HepG2 (cell line): Measurements from ENCODE around the gene ELP2. TPM values are rescaled to one million over a fixed set of nuclear protein-coding genes. Genes with fewer than 3 reads are reported as not detected.

Experiments
- CCDC6 ChIP-seq: sonication (generic); formaldehyde crosslinking; IDR thresholded peaks from 2 replicates; pipeline ENCODE4 v1.8.1; 2022; ENCODE audit warnings: mild to moderate bottlenecking, missing genetic modification reagents, moderate library complexity
- CEBPB ChIP-seq: IDR thresholded peaks from 2 replicates; pipeline ENCODE4 v1.6.1; 2011; ENCODE audit warnings: low read depth, low read length, improper control_type of control experiment, borderline replicate concordance
- DNMT3B ChIP-seq: conservative IDR thresholded peaks from 2 replicates; pipeline ENCODE4 v1.6.1; 2016; ENCODE audit warnings: missing biosample characterization, control low read depth
- EEA1 ChIP-seq: sonication (generic); formaldehyde crosslinking; IDR thresholded peaks from 2 replicates; pipeline ENCODE4 v1.5.1; 2020; ENCODE audit warnings: mild to moderate bottlenecking, missing genetic modification reagents, borderline replicate concordance
- GTF3A ChIP-seq: sonication (generic); formaldehyde crosslinking; conservative IDR thresholded peaks from 2 replicates; pipeline ENCODE4 v1.4.0; 2020; ENCODE audit warnings: mild to moderate bottlenecking, missing genetic modification reagents
- KDM1A ChIP-seq: IDR thresholded peaks from 2 replicates; pipeline ENCODE4 v1.6.1; 2016; ENCODE audit warnings: missing compliant biosample characterization
- MIER3 ChIP-seq: IDR thresholded peaks from 2 replicates; pipeline ENCODE4 v1.6.1; 2016; ENCODE audit warnings: missing compliant biosample characterization, borderline replicate concordance
- MIXL1 ChIP-seq: IDR thresholded peaks from 2 replicates; pipeline ENCODE4 v1.6.1; 2016
- RXRB ChIP-seq: IDR thresholded peaks from 2 replicates; pipeline ENCODE4 v1.6.1; 2016; ENCODE audit warnings: borderline replicate concordance, missing genetic modification reagents, missing compliant biosample characterization
- SRY ChIP-seq: sonication (generic); formaldehyde crosslinking; IDR thresholded peaks from 2 replicates; pipeline ENCODE4 v1.8.0; 2022; ENCODE audit warnings: mild to moderate bottlenecking, missing genetic modification reagents
- ZKSCAN5 ChIP-seq: sonication (generic); formaldehyde crosslinking; IDR thresholded peaks from 2 replicates; pipeline ENCODE4 v1.5.1; 2020; ENCODE audit warnings: mild to moderate bottlenecking, missing genetic modification reagents
- ZNF24 ChIP-seq: fragments of 450-650 bp; IDR thresholded peaks from 2 replicates; pipeline ENCODE4 v1.6.1; 2017; ENCODE audit warnings: antibody characterized with exemption, mild to moderate bottlenecking
- ZNF329 ChIP-seq: sonication (generic); formaldehyde crosslinking; IDR thresholded peaks from 2 replicates; pipeline ENCODE4 v1.9.0; 2021; ENCODE audit warnings: low read depth, mild to moderate bottlenecking, missing genetic modification reagents
- ZNF616 ChIP-seq: sonication (generic); formaldehyde crosslinking; IDR thresholded peaks from 2 replicates; pipeline ENCODE4 v1.5.0; 2020; ENCODE audit warnings: low read depth, mild to moderate bottlenecking, missing genetic modification reagents
- polyA plus RNA-seq, 8 experiments: library from polyadenylated mRNA; depleted of rRNA in 3 of 8; stranded (reverse) in 7 of 8; unstranded in 1 of 8; fragments of >200 nt; fragmentation: Illumina TruSeq in 4 of 8; extraction: Trizol in 4 of 8; gene quantifications; 2 replicates each; pipeline versions ENCODE4 v1.2.1 to v1.2.3, GENCODE V29; 2011 to 2016; ENCODE audit warnings: low read depth in 4 of 8, missing spikeins in 1 of 8, mixed read lengths in 1 of 8; ENCODE audit not compliant: insufficient read depth in 1 of 8
- total RNA-seq, 5 experiments: library from RNA; depleted of rRNA; stranded (reverse); fragments of >200 nt; fragmentation: Illumina TruSeq; extraction: Trizol; gene quantifications; 2 replicates each; pipeline ENCODE4 v1.2.3, GENCODE V29; 2016; ENCODE audit warnings: low read depth in 1 of 5
- TF ChIP-seq, protein P1 (sequence below): sonication (generic); formaldehyde crosslinking; IDR thresholded peaks from 2 replicates; pipeline ENCODE4 v1.8.1; 2023; ENCODE audit warnings: mild to moderate bottlenecking, inconsistent platforms, moderate library complexity, missing genetic modification reagents, borderline replicate concordance
- TF ChIP-seq, protein P2 (sequence below): sonication (generic); formaldehyde crosslinking; IDR thresholded peaks from 2 replicates; pipeline ENCODE4; 2020; ENCODE audit warnings: missing genetic modification reagents, mild to moderate bottlenecking, borderline replicate concordance
- TF ChIP-seq, protein P3 (sequence below): sonication (generic); formaldehyde crosslinking; IDR thresholded peaks from 2 replicates; pipeline ENCODE4 v1.8.0; 2022; ENCODE audit warnings: mild to moderate bottlenecking, missing genetic modification reagents; ENCODE audit not compliant: insufficient replicate concordance
- TF ChIP-seq, protein P4 (sequence below): sonication (generic); formaldehyde crosslinking; IDR thresholded peaks from 2 replicates; pipeline ENCODE4 v1.4.0; 2020; ENCODE audit warnings: missing genetic modification reagents; ENCODE audit errors: not compliant biosample characterization
- TF ChIP-seq, protein P5 (sequence below): sonication (generic); formaldehyde crosslinking; IDR thresholded peaks from 2 replicates; pipeline ENCODE4 v1.8.0; 2022; ENCODE audit warnings: missing genetic modification reagents, mild to moderate bottlenecking, borderline replicate concordance
- TF ChIP-seq, protein P6 (sequence below): sonication (generic); formaldehyde crosslinking; IDR thresholded peaks from 2 replicates; pipeline ENCODE4 v1.8.1; 2023; ENCODE audit warnings: missing genetic modification reagents, mild to moderate bottlenecking, borderline replicate concordance

The ELP2 gene
- total and polyA plus RNA-seq, 2 of the 13 experiments (the other 11 are each of a cell fraction or from before 2014, with no cell fraction given), result 98.7 to 100 TPM

DNA sequence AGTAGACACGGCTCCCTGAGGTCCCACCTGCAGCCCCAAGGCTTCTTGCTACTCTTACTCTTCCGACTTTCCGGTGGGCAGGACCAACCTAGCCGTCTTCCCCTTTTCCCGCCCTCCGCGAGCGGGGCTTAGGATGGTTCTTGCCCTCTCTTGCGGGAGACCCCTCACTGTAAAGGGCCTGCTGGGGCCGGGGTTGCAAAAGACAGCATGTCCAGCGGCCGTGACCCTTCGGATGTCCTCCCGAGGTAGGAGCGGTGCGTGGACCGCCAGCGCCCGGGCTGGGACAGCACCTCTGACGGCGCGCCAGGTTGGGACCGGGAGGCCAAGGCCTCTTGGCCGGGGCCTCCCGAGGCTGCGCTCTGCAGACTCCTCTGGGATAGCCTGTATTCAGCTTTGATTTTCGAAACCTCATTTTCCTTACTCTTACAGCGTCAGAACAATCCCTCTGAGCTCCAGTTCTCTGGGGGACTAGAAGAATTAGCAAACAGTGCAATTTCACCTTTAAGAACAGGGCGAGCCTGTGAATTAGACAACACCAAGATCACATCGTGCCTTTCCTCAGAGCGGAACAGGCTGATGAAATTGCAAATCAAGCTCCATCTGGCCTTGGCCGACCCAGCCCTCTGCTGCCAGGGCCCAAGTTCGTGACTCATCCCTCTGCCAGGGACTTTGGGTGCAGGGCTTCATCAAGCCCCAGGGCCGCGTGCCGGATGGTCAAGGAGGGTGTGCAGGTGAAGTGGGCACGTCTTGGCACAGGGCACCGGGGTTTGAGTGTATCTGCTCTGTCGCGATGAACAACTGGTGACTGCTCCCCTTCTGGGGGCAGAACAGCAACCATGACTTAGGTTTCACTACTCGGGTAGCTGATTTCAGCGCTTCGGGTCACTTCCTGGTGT is 58.4 kb downstream of the ELP2 start (continued):
- TF ChIP-seq, protein P1, sequence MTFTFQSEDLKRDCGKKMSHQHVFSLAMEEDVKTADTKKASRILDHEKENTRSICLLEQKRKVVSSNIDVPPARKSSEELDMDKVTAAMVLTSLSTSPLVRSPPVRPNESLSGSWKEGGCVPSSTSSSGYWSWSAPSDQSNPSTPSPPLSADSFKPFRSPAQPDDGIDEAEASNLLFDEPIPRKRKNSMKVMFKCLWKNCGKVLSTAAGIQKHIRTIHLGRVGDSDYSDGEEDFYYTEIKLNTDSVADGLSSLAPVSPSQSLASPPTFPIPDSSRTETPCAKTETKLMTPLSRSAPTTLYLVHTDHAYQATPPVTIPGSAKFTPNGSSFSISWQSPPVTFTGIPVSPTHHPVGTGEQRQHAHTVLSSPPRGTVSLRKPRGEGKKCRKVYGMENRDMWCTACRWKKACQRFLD (CRISPR knock-in tag), result no peak
- TF ChIP-seq, protein P2, sequence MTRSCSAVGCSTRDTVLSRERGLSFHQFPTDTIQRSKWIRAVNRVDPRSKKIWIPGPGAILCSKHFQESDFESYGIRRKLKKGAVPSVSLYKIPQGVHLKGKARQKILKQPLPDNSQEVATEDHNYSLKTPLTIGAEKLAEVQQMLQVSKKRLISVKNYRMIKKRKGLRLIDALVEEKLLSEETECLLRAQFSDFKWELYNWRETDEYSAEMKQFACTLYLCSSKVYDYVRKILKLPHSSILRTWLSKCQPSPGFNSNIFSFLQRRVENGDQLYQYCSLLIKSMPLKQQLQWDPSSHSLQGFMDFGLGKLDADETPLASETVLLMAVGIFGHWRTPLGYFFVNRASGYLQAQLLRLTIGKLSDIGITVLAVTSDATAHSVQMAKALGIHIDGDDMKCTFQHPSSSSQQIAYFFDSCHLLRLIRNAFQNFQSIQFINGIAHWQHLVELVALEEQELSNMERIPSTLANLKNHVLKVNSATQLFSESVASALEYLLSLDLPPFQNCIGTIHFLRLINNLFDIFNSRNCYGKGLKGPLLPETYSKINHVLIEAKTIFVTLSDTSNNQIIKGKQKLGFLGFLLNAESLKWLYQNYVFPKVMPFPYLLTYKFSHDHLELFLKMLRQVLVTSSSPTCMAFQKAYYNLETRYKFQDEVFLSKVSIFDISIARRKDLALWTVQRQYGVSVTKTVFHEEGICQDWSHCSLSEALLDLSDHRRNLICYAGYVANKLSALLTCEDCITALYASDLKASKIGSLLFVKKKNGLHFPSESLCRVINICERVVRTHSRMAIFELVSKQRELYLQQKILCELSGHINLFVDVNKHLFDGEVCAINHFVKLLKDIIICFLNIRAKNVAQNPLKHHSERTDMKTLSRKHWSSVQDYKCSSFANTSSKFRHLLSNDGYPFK (CRISPR knock-in tag), result peak; percentile 61; the same call in 1 of the 2 replicates
- TF ChIP-seq, protein P3, sequence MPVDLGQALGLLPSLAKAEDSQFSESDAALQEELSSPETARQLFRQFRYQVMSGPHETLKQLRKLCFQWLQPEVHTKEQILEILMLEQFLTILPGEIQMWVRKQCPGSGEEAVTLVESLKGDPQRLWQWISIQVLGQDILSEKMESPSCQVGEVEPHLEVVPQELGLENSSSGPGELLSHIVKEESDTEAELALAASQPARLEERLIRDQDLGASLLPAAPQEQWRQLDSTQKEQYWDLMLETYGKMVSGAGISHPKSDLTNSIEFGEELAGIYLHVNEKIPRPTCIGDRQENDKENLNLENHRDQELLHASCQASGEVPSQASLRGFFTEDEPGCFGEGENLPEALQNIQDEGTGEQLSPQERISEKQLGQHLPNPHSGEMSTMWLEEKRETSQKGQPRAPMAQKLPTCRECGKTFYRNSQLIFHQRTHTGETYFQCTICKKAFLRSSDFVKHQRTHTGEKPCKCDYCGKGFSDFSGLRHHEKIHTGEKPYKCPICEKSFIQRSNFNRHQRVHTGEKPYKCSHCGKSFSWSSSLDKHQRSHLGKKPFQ (CRISPR knock-in tag), result peak; percentile 35
- TF ChIP-seq SRY (CRISPR knock-in tag) (0 out of 2 replicates have a peak, but pooled peaks have one; percentile 32), DNMT3B (CRISPR knock-in tag) (no peak), CCDC6 (CRISPR knock-in tag) (peak; percentile 18; the same call in 1 of the 2 replicates), KDM1A (0 out of 2 replicates have a peak, but pooled peaks have one; percentile 33), RXRB (CRISPR knock-in tag) (peak; percentile 9; the same call in 1 of the 2 replicates), CEBPB (peak; percentile 52; the same call in 1 of the 2 replicates), ZNF24 (no peak), MIER3 (CRISPR knock-in tag) (no peak), GTF3A (CRISPR knock-in tag) (no peak), MIXL1 (CRISPR knock-in tag) (peak; percentile 33; the same call in 1 of the 2 replicates), ZNF616 (0 out of 2 replicates have a peak, but pooled peaks have one; percentile 0), ZNF329 (CRISPR knock-in tag) (0 out of 2 replicates have a peak, but pooled peaks have one; percentile 45), ZKSCAN5 (CRISPR knock-in tag) (no peak), EEA1 (peak; percentile 7; the same call in 1 of the 2 replicates)
- TF ChIP-seq, protein P4, sequence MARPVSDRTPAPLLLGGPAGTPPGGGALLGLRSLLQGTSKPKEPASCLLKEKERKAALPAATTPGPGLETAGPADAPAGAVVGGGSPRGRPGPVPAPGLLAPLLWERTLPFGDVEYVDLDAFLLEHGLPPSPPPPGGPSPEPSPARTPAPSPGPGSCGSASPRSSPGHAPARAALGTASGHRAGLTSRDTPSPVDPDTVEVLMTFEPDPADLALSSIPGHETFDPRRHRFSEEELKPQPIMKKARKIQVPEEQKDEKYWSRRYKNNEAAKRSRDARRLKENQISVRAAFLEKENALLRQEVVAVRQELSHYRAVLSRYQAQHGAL (CRISPR knock-in tag), result no peak
- TF ChIP-seq, protein P5, sequence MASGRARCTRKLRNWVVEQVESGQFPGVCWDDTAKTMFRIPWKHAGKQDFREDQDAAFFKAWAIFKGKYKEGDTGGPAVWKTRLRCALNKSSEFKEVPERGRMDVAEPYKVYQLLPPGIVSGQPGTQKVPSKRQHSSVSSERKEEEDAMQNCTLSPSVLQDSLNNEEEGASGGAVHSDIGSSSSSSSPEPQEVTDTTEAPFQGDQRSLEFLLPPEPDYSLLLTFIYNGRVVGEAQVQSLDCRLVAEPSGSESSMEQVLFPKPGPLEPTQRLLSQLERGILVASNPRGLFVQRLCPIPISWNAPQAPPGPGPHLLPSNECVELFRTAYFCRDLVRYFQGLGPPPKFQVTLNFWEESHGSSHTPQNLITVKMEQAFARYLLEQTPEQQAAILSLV (CRISPR knock-in tag), result no peak
- TF ChIP-seq, protein P6, sequence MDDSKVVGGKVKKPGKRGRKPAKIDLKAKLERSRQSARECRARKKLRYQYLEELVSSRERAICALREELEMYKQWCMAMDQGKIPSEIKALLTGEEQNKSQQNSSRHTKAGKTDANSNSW, result 0 out of 2 replicates have a peak, but pooled peaks have one; percentile 8
